Measurements from ENCODE around the gene TEX13C. TPM values are rescaled to one million over a fixed set of nuclear protein-coding genes. Genes with fewer than 3 reads are reported as not detected.

The TEX13C gene
- polyA plus RNA-seq (2012; ENCODE audit: insufficient read depth, insufficient read length, low read depth) = not detected

GRCh38 chrX:125319646-125320521 lies at the start of gene TEX13C:
Gene TEX13C (plus strand): TSS chrX:125319871. CDS start chrX:125320120, 249 bp downstream.
- Histone ChIP-seq H3K36me3 (no peaks in the 10 kb centered on the region), H3K27me3 (no peaks in the 10 kb centered on the region), H3K9me3 (no peaks in the 10 kb centered on the region), H3K4me1 (no peaks in the 10 kb centered on the region), H3K4me3 (ENCODE audit: low read depth, low read length) (no peak within 1 kb of the TSS)
- no peak for DNase-seq
- TF ChIP-seq CTCF (IDR thresholded peaks at IDR 0.05; ENCODE audit: low read depth, low read length) = no peak

GRCh38 chrX:125287282-125287681 lies 32.4 kb upstream of the TEX13C start:
- Histone ChIP-seq H3K4me1 (no peaks in the 10 kb centered on the region), H3K4me3 (ENCODE audit: low read depth, low read length) (no peak overlapping the region), H3K9me3 (no peaks in the 10 kb centered on the region), H3K27me3 (no peaks in the 10 kb centered on the region), H3K36me3 (no peaks in the 10 kb centered on the region)
- DNase-seq = no peak
- TF ChIP-seq CTCF (IDR thresholded peaks at IDR 0.05; ENCODE audit: low read depth, low read length) = no peak

- no peaks in the 10 kb centered on the region for H3K4me1 ChIP-seq
- H3K27me3 ChIP-seq = no peaks in the 10 kb centered on the region
- DNase-seq = no peak
- no peaks in the 10 kb centered on the region for H3K9me3 ChIP-seq
- no peaks in the 10 kb centered on the region for H3K36me3 ChIP-seq
- TF ChIP-seq CTCF (IDR thresholded peaks at IDR 0.05; ENCODE audit: low read depth, low read length) = no peak
- no peak overlapping the region for H3K4me3 ChIP-seq (ENCODE audit: low read depth, low read length)
These were observed 31.3 kb upstream of the TEX13C start for GRCh38 chrX:125288343-125288742.

- Histone ChIP-seq H3K9me3 (no peaks in the 10 kb centered on the region), H3K36me3 (no peaks in the 10 kb centered on the region), H3K27me3 (no peaks in the 10 kb centered on the region), H3K4me3 (ENCODE audit: low read depth, low read length) (no peak overlapping the region), H3K4me1 (no peaks in the 10 kb centered on the region)
- TF ChIP-seq CTCF (IDR thresholded peaks at IDR 0.05; ENCODE audit: low read depth, low read length) = no peak
- DNase-seq = no peak
These were observed 30.5 kb upstream of the TEX13C start for GRCh38 chrX:125289209-125289608.

- H3K4me1 ChIP-seq = no peaks in the 10 kb centered on the region
- TF ChIP-seq CTCF (IDR thresholded peaks at IDR 0.05; ENCODE audit: low read depth, low read length) = no peak
- H3K36me3 ChIP-seq = no peaks in the 10 kb centered on the region
- H3K9me3 ChIP-seq = no peaks in the 10 kb centered on the region
- H3K27me3 ChIP-seq = no peaks in the 10 kb centered on the region
- DNase-seq = no peak
- H3K4me3 ChIP-seq (ENCODE audit: low read depth, low read length) = no peak overlapping the region
These were observed 29.8 kb upstream of the TEX13C start for GRCh38 chrX:125289920-125290319.

- Histone ChIP-seq H3K4me1 (no peaks in the 10 kb centered on the region), H3K36me3 (no peaks in the 10 kb centered on the region), H3K9me3 (no peaks in the 10 kb centered on the region), H3K4me3 (ENCODE audit: low read depth, low read length) (no peak overlapping the region), H3K27me3 (no peaks in the 10 kb centered on the region)
- no peak for DNase-seq
- TF ChIP-seq CTCF (IDR thresholded peaks at IDR 0.05; ENCODE audit: low read depth, low read length) = no peak
These were observed 28.5 kb upstream of the TEX13C start for GRCh38 chrX:125291124-125291523.
